ENCODE measurements around the gene ITGB1BP1. TPM values are rescaled to one million over a fixed set of nuclear protein-coding genes. Genes with fewer than 3 reads are reported as not detected.
"Not testable (repeated sequence)": the region's sequence is repeated elsewhere in the genome, so short reads cannot be mapped to it uniquely, and the experiment has no call there.

Gene ITGB1BP1
- total RNA-seq, 1 donor from 2014 or later: 39.6 TPM

- Mint-ChIP-seq H3K4me3 (no peak overlapping the region), H3K36me3 (ENCODE audit: low read depth) (peaks cover 21% of the 10 kb centered on the region), H3K9me3 (no peaks in the 10 kb centered on the region), H3K4me1 (no peaks in the 10 kb centered on the region), H3K27me3 (no peaks in the 10 kb centered on the region), H3K27ac (no peak overlapping the region)
- TF ChIP-seq CTCF (IDR thresholded peaks at IDR 0.05): no peak
- ChIA-PET CTCF (no interaction called here), POLR2A (no interaction called here)
- intact Hi-C loops (cut with micrococcal nuclease): no loop called here
- DNase-seq (no peak), ATAC-seq (ENCODE audit: low read depth) (no peak)
Observed at GRCh38 chr2:9401646-9402371, 21.5 kb downstream of the ITGB1BP1 start.

DNA sequence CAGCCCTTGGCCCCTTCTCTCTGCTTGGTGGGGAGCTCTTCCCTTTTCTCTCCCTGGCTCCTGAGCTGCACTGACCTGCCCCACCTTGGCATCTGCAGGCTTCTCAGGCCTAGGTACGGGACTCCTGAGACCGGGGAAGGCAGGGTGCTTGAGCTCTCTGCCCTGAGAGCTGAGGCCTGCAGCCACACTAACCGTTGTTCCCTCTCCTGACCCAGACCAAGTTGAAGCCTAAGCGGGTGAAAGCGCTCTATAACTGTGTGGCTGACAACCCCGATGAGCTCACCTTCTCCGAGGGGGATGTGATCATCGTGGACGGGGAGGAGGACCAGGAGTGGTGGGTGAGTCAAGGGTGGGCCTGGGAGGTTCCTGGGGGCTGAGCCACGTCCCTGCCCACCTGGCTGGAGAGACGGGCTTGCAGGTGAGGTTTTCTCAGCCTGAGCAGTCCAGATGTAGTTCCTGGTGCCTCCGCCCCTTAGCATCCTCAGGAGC lies 22.2 kb downstream of the ITGB1BP1 start:
- H3K4me3 Mint-ChIP-seq: no peak overlapping the region
- no peak for DNase-seq
- H3K9me3 Mint-ChIP-seq: no peaks in the 10 kb centered on the region
- no peak overlapping the region for H3K27ac Mint-ChIP-seq
- H3K4me1 Mint-ChIP-seq: no peaks in the 10 kb centered on the region
- ATAC-seq (ENCODE audit: low read depth): no peak
- intact Hi-C loops (cut with micrococcal nuclease): no loop called here
- POLR2A ChIA-PET: no interaction called here
- TF ChIP-seq CTCF (IDR thresholded peaks at IDR 0.05): no peak
- CTCF ChIA-PET: no interaction called here
- H3K27me3 Mint-ChIP-seq: no peaks in the 10 kb centered on the region
- peaks cover 16% of the 10 kb centered on the region for H3K36me3 Mint-ChIP-seq (ENCODE audit: low read depth)

GRCh38 chr2:9400268-9401058 lies 22.9 kb downstream of the ITGB1BP1 start:
- ATAC-seq (ENCODE audit: low read depth): no peak
- DNase-seq: no peak
- ChIA-PET CTCF (no interaction called here), POLR2A (interaction anchor here (0.6 kb wide), 1 partner anchor 1528 kb away, joined by 3 read pairs; no protein-coding TSS in a partner anchor)
- TF ChIP-seq CTCF (IDR thresholded peaks at IDR 0.05): no peak
- Mint-ChIP-seq H3K4me3 (no peak overlapping the region), H3K4me1 (no peaks in the 10 kb centered on the region), H3K27ac (no peak overlapping the region), H3K27me3 (no peaks in the 10 kb centered on the region), H3K9me3 (no peaks in the 10 kb centered on the region), H3K36me3 (ENCODE audit: low read depth) (peaks cover 13% of the 10 kb centered on the region)
- intact Hi-C loops (cut with micrococcal nuclease): no loop called here

GRCh38 chr2:9398881-9399780 lies 24.2 kb downstream of the ITGB1BP1 start:
- Mint-ChIP-seq H3K4me3 (no peak overlapping the region), H3K4me1 (no peaks in the 10 kb centered on the region), H3K27me3 (no peaks in the 10 kb centered on the region), H3K9me3 (no peaks in the 10 kb centered on the region), H3K36me3 (ENCODE audit: low read depth) (peaks cover 5% of the 10 kb centered on the region), H3K27ac (no peak overlapping the region)
- intact Hi-C loops (cut with micrococcal nuclease): no loop called here
- TF ChIP-seq CTCF (IDR thresholded peaks at IDR 0.05): no peak
- ChIA-PET CTCF (no interaction called here), POLR2A (interaction anchor here (0.6 kb wide), 1 partner anchor 1530 kb away, joined by 3 read pairs; no protein-coding TSS in a partner anchor)
- ATAC-seq (ENCODE audit: low read depth) (no peak), DNase-seq (no peak)

DNA sequence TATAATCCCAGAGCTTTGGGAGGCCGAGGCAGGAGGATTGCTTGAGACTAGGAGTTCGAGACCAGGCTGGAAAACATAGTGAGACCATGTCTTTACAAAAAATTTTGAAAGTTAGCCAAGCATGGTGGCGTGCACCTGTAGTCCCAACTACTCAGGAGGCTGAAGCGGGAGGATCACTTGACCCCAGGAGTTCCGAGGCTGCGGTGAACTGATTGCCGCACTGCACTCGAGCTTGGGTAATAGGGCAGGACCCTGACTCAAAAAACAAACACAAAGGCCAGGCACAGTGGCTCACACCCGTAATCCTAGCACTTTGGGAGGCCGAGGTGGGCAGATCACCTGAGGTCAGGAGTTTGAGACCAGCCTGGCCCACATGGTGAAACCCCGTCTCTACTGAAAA lies 25.1 kb downstream of the ITGB1BP1 start:
- H3K4me1 Mint-ChIP-seq; H3K4me3 Mint-ChIP-seq; intact Hi-C loops (cut with micrococcal nuclease): not testable (repeated sequence)

More for the DNA sequence above, 25.1 kb downstream of the ITGB1BP1 start:
- CTCF ChIA-PET; POLR2A ChIA-PET; H3K27ac Mint-ChIP-seq; DNase-seq; H3K36me3 Mint-ChIP-seq (ENCODE audit: low read depth); ATAC-seq (ENCODE audit: low read depth); H3K27me3 Mint-ChIP-seq; H3K9me3 Mint-ChIP-seq: not testable (repeated sequence)

All from activated B cell treated with CpG ODN at 0.5 μM for 24 hours (primary cell).